Suppressor macrophage (primary cell): Measurements from ENCODE around the gene PPP6C.
"Not testable (repeated sequence)": the region's sequence is repeated elsewhere in the genome, so short reads cannot be mapped to it uniquely, and the experiment has no call there.

Source experiments
- DNase-seq, 4 experiments: peaks; one replicate each; pipeline ENCODE4 v3.0.0-alpha.2; 2020 to 2022

Gene PPP6C

GRCh38 chr9:125141251-125141650 is 48.4 kb downstream of the PPP6C start:
- no peak for DNase-seq

DNA sequence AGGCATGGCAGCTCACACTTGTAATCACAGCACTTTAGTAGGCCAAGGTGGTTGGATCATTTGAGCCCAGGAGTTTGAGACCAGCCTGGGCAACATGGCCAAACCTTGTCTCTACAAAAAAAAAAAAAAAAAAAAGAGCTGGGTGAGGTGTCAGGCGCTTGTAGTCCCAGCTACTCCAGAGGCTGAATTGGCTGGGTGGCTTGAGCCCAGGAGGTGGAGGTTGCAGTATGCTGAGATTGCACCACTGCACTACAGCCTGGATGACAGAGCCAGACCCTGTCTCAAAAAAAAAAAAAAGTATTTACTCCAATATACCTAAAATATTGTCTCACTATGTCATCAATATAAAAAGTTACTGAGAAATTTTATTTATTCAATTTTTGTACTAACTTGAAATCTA is 49.0 kb downstream of the PPP6C start:
- no peak for DNase-seq

GRCh38 chr9:125137200-125137599 is 52.4 kb downstream of the PPP6C start:
- no peak for DNase-seq

DNA sequence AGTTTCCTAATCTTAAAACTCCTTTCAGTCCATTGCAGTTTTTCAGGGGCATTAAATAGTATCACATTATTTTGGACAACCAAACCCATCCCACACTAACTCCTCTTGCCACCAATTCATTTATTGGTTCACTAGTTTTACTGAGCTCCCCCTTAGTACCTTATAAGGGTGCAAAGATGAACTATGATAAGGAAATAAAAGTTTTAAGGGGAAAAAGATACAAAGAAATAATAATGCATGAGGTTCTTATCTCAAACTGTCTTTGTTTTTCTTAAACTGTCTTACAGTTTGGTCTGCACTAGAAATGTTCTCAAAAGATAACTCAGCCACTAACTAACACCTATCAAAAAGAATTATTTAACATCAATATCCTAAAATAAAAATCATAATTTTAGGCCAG is 54.6 kb downstream of the PPP6C start:
- DNase-seq = no peak

DNA sequence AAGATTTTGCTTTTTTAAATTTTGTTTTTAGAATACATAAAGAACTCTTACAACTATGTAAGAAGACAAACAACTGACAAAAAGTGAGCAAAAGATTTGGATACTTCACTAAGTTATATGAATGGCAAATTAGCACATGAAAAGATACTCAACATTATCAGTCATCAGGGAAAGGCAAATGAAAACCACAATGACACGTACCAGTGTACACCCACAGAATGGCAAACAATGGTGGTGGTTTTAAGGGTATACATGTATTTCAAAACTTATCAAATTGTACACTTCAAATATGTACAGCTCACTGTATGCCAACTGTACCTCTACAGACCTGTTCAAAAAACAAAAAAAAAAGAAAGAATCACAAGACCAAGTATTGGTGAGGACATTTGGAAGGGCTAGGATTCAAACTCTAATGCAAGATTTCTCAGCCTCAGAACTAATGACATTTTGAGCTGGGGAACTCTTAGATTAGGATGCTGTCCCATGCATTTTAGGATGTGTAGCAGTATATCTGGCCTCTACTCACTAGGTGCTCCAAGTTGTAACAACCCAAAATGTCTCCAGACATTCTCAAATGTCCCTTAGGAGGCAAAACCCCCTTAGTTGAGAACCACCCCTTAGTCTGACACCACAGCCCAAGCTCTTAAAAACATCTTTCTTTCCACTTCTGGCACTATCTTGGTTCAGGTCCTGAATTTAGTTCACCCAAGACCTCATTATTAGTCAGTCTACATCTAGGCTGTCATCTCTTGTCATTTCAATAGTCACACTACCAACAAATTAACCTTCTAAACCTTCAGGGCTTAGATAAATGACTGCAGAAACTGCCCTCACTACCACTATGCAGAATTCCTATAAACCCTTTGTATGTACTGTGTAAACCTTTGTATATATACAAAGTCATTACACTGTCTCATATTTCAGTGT is 55.9 kb downstream of the PPP6C start:
- no peak for DNase-seq

GRCh38 chr9:125131778-125132177 is 57.8 kb downstream of the PPP6C start:
- DNase-seq = no peak

GRCh38 chr9:125126019-125126746 is 63.4 kb downstream of the PPP6C start:
- DNase-seq = peak; percentile 85 to 95 (median 93)

DNA sequence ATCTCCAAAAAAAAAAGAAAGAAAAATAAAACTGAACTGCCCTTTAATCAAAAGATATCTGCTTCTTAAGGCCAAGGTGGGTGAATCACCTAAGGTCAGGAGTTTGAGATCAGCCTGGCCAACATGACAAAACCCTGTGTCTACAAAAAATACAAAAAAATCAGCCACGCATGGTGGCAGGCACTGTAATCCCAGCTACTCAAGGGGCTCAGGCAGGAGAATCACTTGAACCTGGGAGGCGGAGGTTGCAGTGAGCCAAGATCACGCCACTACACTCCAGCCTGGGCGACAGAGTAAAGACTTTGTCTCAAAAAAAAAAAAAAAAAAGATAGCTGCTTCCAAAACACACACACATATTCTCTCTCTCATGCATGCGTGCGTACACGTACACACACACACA is 64.1 kb downstream of the PPP6C start:
- DNase-seq = no peak

DNA sequence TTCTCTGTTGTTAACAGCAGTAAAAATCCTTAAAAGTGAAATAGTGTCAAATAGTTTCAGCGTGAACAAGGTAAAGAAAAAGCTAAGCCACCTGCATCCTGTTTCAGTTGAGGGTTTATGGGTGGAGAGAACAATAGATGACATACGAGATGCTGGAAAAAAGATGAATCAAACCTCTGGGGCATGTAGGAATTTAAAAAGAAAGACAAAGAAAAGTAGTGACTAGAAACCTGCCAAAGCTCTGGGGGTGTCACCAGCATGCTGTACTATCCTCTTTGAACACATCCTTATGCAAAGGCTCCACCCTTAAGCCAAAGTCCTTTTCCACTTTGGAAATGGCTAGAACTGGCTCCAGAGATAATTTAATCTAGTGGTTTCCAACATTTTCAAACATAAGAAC is 68.5 kb downstream of the PPP6C start:
- no peak for DNase-seq

DNA sequence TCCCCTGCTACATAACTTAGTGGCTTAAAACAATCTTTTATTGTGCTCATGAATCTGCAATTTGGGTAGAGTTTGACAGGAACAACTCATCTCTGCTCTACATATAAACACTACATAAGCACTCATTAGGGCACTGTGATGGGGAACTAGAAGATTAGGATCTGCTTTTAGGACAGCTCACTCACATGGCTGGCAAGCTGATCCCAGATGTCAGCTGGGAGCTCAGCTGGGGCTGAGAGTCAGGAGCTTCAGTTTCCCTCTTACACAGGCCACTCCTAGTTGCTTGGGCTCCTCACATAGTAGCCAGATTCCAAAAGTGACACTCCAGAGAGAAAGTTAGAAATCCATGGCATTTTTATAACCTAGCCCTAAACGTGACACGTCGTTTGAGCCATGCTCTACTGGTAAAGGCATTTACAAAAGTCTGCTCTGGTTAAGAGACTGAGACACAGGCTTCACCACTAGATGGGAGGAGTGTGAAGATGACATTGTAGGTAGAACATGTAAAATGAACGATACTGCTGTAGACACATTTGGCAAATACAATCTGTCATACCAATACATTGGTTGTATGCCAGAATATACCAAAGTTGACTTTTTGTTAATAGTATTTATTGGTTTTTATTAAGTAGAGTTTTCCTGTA is 69.8 kb downstream of the PPP6C start:
- peak; percentile 19 to 69 (median 52) for DNase-seq

GRCh38 chr9:125118696-125119095 is 70.9 kb downstream of the PPP6C start:
- not testable (repeated sequence) for DNase-seq

DNA sequence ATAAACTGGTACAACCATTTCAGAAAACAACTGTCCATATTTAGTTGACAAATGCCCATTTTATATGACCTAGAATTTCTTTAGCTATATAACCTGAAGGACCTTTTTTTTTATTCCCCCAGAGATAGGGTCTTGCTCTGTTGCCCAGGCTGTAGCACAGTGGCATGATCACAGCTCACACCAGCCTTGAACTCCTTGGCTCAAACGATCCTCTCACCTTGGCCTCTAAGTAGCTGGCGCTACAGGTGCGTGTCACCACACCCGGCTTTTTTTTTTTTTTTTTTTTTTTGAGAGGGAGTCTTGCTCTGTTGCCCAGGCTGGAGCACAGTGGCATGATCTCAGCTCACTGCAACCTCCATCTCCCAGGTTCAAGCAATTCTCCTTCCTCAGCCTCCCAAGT is 75.1 kb downstream of the PPP6C start:
- DNase-seq = not testable (repeated sequence)

DNA sequence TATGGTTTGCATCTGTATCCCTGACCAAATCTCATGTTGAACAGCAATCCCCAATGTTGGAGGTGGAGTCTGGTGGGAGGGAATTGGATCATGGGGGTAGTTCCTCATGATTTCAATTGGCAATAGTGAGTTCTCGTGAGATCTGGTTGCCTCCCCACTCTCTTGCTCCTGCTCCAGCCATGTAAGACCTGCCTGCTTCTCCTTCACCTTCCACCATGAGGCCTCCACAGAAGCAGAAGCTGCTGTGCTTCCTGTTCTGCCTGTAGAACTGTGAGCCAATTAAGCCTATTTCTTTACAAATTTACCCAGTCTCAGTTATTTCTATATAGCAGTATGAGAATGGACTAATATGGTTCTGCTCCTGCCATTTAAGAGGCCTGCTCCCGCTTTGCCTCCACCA is 79.1 kb downstream of the PPP6C start:
- DNase-seq = peak in 3 of 4 experiments; percentile 10 to 22 (median 16)

DNA sequence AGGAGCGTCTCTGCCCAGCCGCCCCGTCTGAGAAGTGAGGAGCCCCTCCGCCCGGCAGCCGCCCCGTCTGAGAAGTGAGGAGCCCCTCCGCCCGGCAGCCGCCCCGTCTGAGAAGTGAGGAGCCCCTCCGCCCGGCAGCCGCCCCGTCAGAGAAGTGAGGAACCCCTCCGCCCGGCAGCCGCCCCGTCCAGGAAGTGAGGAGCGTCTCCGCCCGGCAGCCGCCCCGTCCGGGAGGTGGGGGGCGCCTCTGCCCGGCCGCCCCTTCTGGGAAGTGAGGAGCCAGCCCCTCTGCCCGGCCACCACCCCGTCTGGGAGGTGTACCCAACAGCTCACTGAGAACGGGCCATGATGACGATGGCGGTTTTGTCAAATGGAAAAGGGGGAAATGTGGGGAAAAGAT is 81.1 kb downstream of the PPP6C start:
- DNase-seq = not testable (repeated sequence)

DNA sequence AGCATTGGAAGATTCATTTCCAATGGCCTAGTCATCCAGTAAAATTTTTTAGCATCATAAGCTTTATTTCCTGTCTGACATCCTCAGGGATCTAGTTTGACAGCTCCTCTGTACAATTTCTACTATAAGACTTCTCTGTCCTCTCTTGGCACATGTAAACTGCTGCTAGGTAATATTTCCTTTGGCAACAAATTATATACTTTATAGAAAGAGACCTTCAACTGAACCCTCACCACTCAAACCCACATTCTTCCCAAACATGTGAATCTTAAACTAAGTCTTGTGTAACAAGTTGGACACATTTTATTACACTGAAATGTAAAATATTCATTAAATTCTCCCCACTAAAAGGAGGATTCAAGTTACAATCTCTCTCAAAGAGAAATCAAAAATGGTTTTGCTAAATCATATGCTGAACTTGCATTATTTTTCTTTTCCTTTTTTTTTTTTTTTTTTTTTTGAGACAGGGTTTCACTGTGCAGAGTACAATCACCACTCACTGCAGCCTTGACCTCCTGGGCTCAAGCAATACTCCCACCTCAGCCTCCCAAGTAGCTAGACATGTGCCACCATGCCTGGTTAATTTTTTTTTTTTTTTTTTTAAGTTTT is 83.2 kb downstream of the PPP6C start:
- DNase-seq = no peak

GRCh38 chr9:125103770-125104460 is 85.7 kb downstream of the PPP6C start:
- DNase-seq = no peak

- no peak for DNase-seq
Observed at GRCh38 chr9:125103021-125103420, 86.6 kb downstream of the PPP6C start.

DNA sequence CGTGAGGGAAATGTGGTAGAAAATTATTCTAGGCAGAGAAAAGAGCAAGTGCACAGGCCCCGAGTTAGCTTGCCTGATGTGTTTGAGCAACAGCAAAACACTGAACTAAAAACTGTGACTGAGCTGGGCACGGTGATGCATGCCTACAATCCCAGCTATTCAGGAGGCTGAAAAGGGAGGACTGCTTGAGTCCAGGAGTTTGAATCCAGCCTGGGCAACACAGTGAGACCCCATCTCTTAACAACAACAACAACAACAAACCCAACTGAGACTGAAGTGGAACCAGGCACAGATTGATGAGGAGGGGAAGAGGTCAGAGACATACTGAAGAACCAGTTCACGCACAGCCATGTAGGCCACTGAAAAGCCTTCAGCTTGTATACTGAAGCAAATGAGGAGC is 88.8 kb downstream of the PPP6C start:
- DNase-seq = no peak

GRCh38 chr9:125099816-125100215 is 89.8 kb downstream of the PPP6C start:
- DNase-seq = no peak
